NT2/D1 (cell line): ENCODE data around the gene SYT12.
"Not testable (repeated sequence)": the region's sequence is repeated elsewhere in the genome, so short reads cannot be mapped to it uniquely, and the experiment has no call there.

Experiments
- DNase-seq: peaks from one replicate; pipeline ENCODE4 v3.0.0-alpha.2; 2011; ENCODE audit warnings: low read depth, low spot score
- H3K27me3 ChIP-seq: 2 replicates; pipeline ENCODE4 v1.6.0; 2011; ENCODE audit warnings: mild to moderate bottlenecking; ENCODE audit not compliant: insufficient read length, insufficient read depth
- H3K36me3 ChIP-seq: 2 replicates; pipeline ENCODE4 v1.6.1; 2011; ENCODE audit warnings: mild to moderate bottlenecking, low read length, mixed read lengths; ENCODE audit not compliant: insufficient read depth, insufficient read length
- H3K4me1 ChIP-seq: 2 replicates; pipeline ENCODE4 v1.5.1; 2011; ENCODE audit not compliant: insufficient read depth, insufficient read length
- H3K4me3 ChIP-seq: 2 replicates; pipeline ENCODE4 v1.5.1; 2011; ENCODE audit warnings: low read depth; ENCODE audit not compliant: insufficient read length
- H3K9ac ChIP-seq: 2 replicates; pipeline ENCODE4 v1.6.0; 2011; ENCODE audit warnings: low read depth; ENCODE audit not compliant: insufficient read length
- H3K9me3 ChIP-seq: 2 replicates; pipeline ENCODE4 v1.5.1; 2011; ENCODE audit warnings: mild to moderate bottlenecking, low read length; ENCODE audit not compliant: insufficient read depth
- SUZ12 ChIP-seq: IDR thresholded peaks from 2 replicates; pipeline ENCODE4 v1.6.1; 2011; ENCODE audit not compliant: insufficient read length, insufficient read depth; ENCODE audit errors: extremely low read depth
- YY1 ChIP-seq: IDR thresholded peaks from 2 replicates; pipeline ENCODE4 v1.6.1; 2011; ENCODE audit not compliant: insufficient read length, insufficient read depth
- ZNF274 ChIP-seq: IDR thresholded peaks from 2 replicates; pipeline ENCODE4 v1.6.1; 2011; ENCODE audit warnings: mild to moderate bottlenecking, low read depth, low read length

SYT12 gene

GRCh38 chr11:67001332-67001731 is 21.6 kb upstream of the SYT12 start:
- H3K4me3 ChIP-seq: no peak overlapping the region

GRCh38 chr11:67002297-67002913 is 20.5 kb upstream of the SYT12 start:
- Histone ChIP-seq H3K4me3 (no peak overlapping the region), H3K9ac (peak overlapping the region; percentile 65), H3K27me3 (no peaks in the 10 kb centered on the region), H3K4me1 (peaks cover 18% of the 10 kb centered on the region), H3K36me3 (no peaks in the 10 kb centered on the region), H3K9me3 (no peaks in the 10 kb centered on the region)
- TF ChIP-seq ZNF274: no peak
- no peak for TF ChIP-seq SUZ12
- TF ChIP-seq YY1: no peak
- DNase-seq: peak; percentile 93

More at GRCh38 chr11:67001332-67001731, 21.6 kb upstream of the SYT12 start:
- no peak for DNase-seq
- Histone ChIP-seq H3K4me1 (peaks cover 13% of the 10 kb centered on the region), H3K27me3 (no peaks in the 10 kb centered on the region), H3K9me3 (no peaks in the 10 kb centered on the region), H3K36me3 (no peaks in the 10 kb centered on the region), H3K9ac (no peak overlapping the region)
- TF ChIP-seq ZNF274: no peak
- TF ChIP-seq YY1: no peak
- TF ChIP-seq SUZ12: no peak

DNA sequence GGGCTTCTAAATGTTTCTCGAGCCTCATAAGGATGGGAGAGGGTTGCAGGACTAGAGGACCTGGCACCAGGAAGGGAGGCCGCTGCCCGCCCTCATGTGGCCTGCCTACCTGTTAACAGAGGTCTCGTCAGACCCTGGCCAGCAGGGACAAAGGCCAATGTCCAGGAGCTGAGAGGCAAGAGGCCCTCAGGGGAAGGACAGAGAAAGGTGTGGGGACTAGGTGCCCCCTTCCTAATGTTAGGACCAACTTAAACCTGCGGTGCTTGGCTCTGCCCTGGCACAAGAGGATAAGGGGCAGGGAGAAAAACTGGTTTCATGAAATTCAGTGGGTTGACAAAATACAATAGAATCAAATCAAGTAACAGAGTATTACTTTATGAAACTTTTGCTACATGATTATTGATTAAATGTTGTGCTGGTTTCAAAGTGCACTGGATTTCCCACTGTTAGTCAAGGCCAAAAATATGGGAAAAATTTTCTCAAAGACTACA is 20.0 kb upstream of the SYT12 start:
- H3K27me3 ChIP-seq: no peaks in the 10 kb centered on the region
- no peaks in the 10 kb centered on the region for H3K36me3 ChIP-seq
- DNase-seq: no peak
- peak overlapping the region; percentile 65 for H3K9ac ChIP-seq
- no peak overlapping the region for H3K4me3 ChIP-seq
- TF ChIP-seq ZNF274 (no peak), YY1 (no peak), SUZ12 (no peak)
- H3K4me1 ChIP-seq: peaks cover 18% of the 10 kb centered on the region
- H3K9me3 ChIP-seq: no peaks in the 10 kb centered on the region

DNA sequence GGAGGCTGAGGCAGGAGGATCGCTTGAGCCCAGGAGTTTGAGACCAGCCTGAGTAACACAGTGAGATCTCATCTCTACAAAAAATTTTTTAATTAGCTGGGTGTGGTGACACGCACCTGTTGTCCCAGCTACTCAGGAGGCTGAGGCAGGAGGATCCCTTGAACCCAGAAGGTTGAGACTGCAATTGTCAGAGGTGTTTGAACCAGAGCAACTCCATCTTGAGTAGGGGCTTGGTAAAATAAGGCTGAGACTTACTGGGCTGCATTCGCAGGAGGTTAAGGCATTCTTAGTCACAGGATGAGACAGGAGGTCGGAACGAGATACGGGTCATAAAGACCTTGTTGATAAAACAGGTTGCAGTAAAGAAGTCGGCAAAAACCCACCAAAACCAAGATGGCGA is 17.7 kb upstream of the SYT12 start:
- not testable (repeated sequence) for H3K27me3 ChIP-seq, H3K9me3 ChIP-seq, H3K36me3 ChIP-seq, DNase-seq, H3K4me3 ChIP-seq, H3K9ac ChIP-seq
- H3K4me1 ChIP-seq: peaks cover 18% of the 10 kb centered on the region

- no peaks in the 10 kb centered on the region for H3K27me3 ChIP-seq
- H3K4me1 ChIP-seq: peaks cover 18% of the 10 kb centered on the region
- no peaks in the 10 kb centered on the region for H3K36me3 ChIP-seq
- TF ChIP-seq YY1: peak; percentile 78
- no peak for TF ChIP-seq ZNF274
- peak; percentile 79 for DNase-seq
- H3K4me3 ChIP-seq: no peak overlapping the region
- no peaks in the 10 kb centered on the region for H3K9me3 ChIP-seq
- H3K9ac ChIP-seq: no peak overlapping the region
Measured at GRCh38 chr11:67006029-67006884, 16.7 kb upstream of the SYT12 start.

GRCh38 chr11:67007126-67007525 is 15.8 kb upstream of the SYT12 start:
- Histone ChIP-seq H3K9ac (no peak overlapping the region), H3K9me3 (no peaks in the 10 kb centered on the region), H3K4me1 (peaks cover 15% of the 10 kb centered on the region), H3K27me3 (no peaks in the 10 kb centered on the region), H3K36me3 (no peaks in the 10 kb centered on the region), H3K4me3 (no peak overlapping the region)
- no peak for DNase-seq
- TF ChIP-seq ZNF274 (no peak), SUZ12 (no peak), YY1 (no peak)

- Histone ChIP-seq H3K9me3 (no peaks in the 10 kb centered on the region), H3K9ac (no peak overlapping the region), H3K36me3 (no peaks in the 10 kb centered on the region), H3K27me3 (no peaks in the 10 kb centered on the region), H3K4me3 (no peak overlapping the region), H3K4me1 (peaks cover 24% of the 10 kb centered on the region)
- TF ChIP-seq SUZ12 (no peak), YY1 (no peak), ZNF274 (no peak)
- no peak for DNase-seq
Measured at GRCh38 chr11:67010296-67010905, 12.5 kb upstream of the SYT12 start.
